Endodermal cell (in vitro differentiated cells): ENCODE results near the gene MYO18B. TPM values are rescaled to one million over a fixed set of nuclear protein-coding genes. Genes with fewer than 3 reads are reported as not detected.

Experiments
- DNase-seq: peaks from one replicate; pipeline ENCODE4 v3.0.0-alpha.2; 2017
- H3K27ac ChIP-seq: 2 replicates; pipeline ENCODE4 v1.5.1; 2013; ENCODE audit warnings: mild to moderate bottlenecking, low read depth, low read length, moderate library complexity
- H3K27me3 ChIP-seq: 2 replicates; pipeline ENCODE4 v1.6.1; 2013; ENCODE audit warnings: mild to moderate bottlenecking, low read length, moderate library complexity; ENCODE audit not compliant: insufficient read depth, control insufficient read depth, poor library complexity, severe bottlenecking
- H3K36me3 ChIP-seq: 2 replicates; pipeline ENCODE4 v1.7.0; 2013; ENCODE audit warnings: mild to moderate bottlenecking, low read length, moderate library complexity; ENCODE audit not compliant: control insufficient read depth, insufficient read depth
- H3K4me1 ChIP-seq: one replicate; pipeline ENCODE4 v1.7.0; 2013; ENCODE audit warnings: low read length; ENCODE audit not compliant: control insufficient read depth, insufficient read depth
- H3K4me3 ChIP-seq: 2 replicates; pipeline ENCODE4 v1.5.1; 2013; ENCODE audit warnings: mild to moderate bottlenecking, low read length, moderate library complexity
- H3K9ac ChIP-seq: 2 replicates; pipeline ENCODE4 v1.6.1; 2013; ENCODE audit warnings: mild to moderate bottlenecking, low read length, moderate library complexity; ENCODE audit not compliant: poor library complexity, severe bottlenecking; ENCODE audit errors: extremely low read depth
- H3K9me3 ChIP-seq: 2 replicates; pipeline ENCODE4 v1.6.1; 2013; ENCODE audit warnings: mild to moderate bottlenecking, low read length, moderate library complexity; ENCODE audit not compliant: control insufficient read depth
- H3K27ac Mint-ChIP-seq: 2 replicates; pipeline ENCODE4 v1.8.0; 2020; ENCODE audit warnings: mixed read lengths
- H3K27me3 Mint-ChIP-seq: 2 replicates; pipeline ENCODE4 v1.8.0; 2021; ENCODE audit warnings: mild to moderate bottlenecking, mixed read lengths; ENCODE audit not compliant: insufficient read depth
- H3K36me3 Mint-ChIP-seq: 2 replicates; pipeline ENCODE4 v1.8.0; 2020; ENCODE audit warnings: low read depth, mixed read lengths
- H3K4me1 Mint-ChIP-seq: 2 replicates; pipeline ENCODE4 v1.8.0; 2020; ENCODE audit warnings: mixed read lengths
- H3K4me3 Mint-ChIP-seq: 2 replicates; pipeline ENCODE4 v1.8.0; 2020; ENCODE audit warnings: mild to moderate bottlenecking, moderate library complexity, mixed read lengths
- H3K9me3 Mint-ChIP-seq: 2 replicates; pipeline ENCODE4 v1.8.0; 2020; ENCODE audit warnings: mild to moderate bottlenecking, mixed read lengths
- WGBS, 2 experiments: methylation state at CpG; one replicate each; pipeline versions ENCODE4 v1.1.5 to v1.1.7; 2013; ENCODE audit warnings: missing lambda C conversion rate in 2 of 2, mixed read lengths in 1 of 2; ENCODE audit not compliant: insufficient coverage in 1 of 2, insufficient read length in 1 of 2; 5-methylcytosine and 5-hydroxymethylcytosine counted together
- total RNA-seq, 2 donors: library from RNA; stranded (reverse); fragmentation: NEBNext Ultra II Directional in 1 of 2; extraction: Animal tissue kit (Norgen Biotek cat#: 25700) in 1 of 2; gene quantifications; 2 replicates in 1 of 2; 3 replicates in 1 of 2; pipeline ENCODE4 v1.2.1, GENCODE V29; 2021
- TF ChIP-seq, protein P1 (sequence below): fragments of 200-600 bp; sonication (generic); conservative IDR thresholded peaks from 2 replicates; pipeline ENCODE4 v1.5.0; 2021; ENCODE audit warnings: antibody characterized with exemption, mild to moderate bottlenecking

MYO18B gene
- total RNA-seq, 2 donors from 2014 or later: 0.77 to 0.84 TPM

DNA sequence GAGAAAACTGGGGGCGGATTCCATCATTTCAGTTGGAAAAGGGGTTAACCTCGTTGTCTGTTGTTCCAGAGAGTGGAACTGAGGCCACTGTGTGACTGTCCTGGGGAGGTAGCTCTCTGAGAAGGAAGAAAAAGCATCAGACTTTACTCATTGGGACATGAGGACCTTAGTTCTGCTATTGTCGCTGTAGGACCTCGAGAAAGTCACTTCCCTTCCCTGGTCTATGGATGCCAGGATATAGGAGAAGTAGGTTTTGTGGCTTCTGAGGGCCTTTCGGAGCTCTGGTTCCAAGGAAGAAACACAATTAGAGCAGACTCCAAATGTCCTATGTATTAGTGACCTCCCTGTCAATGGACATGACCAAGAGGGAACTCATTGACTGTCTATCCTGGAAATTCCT lies 6.2 kb downstream of the MYO18B start:
- Histone ChIP-seq H3K27ac (no peak overlapping the region), H3K4me1 (peaks cover 2% of the 10 kb centered on the region), H3K4me3 (no peak overlapping the region), H3K9ac (no peak overlapping the region), H3K36me3 (no peaks in the 10 kb centered on the region), H3K27me3 (no peaks in the 10 kb centered on the region), H3K9me3 (no peaks in the 10 kb centered on the region)
- H3K4me1 Mint-ChIP-seq: peaks cover 2% of the 10 kb centered on the region
- peaks cover under 1% of the 10 kb centered on the region for H3K9me3 Mint-ChIP-seq
- no peaks in the 10 kb centered on the region for H3K36me3 Mint-ChIP-seq
- no peak overlapping the region for H3K27ac Mint-ChIP-seq
- H3K27me3 Mint-ChIP-seq: peaks cover 9% of the 10 kb centered on the region
- no peak overlapping the region for H3K4me3 Mint-ChIP-seq
- 92 to 100% methylated on average over 3 to 5 of the region's 5 CpGs for WGBS, 2 experiments
- DNase-seq: no peak
- TF ChIP-seq, protein P1, sequence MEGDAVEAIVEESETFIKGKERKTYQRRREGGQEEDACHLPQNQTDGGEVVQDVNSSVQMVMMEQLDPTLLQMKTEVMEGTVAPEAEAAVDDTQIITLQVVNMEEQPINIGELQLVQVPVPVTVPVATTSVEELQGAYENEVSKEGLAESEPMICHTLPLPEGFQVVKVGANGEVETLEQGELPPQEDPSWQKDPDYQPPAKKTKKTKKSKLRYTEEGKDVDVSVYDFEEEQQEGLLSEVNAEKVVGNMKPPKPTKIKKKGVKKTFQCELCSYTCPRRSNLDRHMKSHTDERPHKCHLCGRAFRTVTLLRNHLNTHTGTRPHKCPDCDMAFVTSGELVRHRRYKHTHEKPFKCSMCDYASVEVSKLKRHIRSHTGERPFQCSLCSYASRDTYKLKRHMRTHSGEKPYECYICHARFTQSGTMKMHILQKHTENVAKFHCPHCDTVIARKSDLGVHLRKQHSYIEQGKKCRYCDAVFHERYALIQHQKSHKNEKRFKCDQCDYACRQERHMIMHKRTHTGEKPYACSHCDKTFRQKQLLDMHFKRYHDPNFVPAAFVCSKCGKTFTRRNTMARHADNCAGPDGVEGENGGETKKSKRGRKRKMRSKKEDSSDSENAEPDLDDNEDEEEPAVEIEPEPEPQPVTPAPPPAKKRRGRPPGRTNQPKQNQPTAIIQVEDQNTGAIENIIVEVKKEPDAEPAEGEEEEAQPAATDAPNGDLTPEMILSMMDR: no peak

GRCh38 chr22:25748704-25749103 lies 6.7 kb downstream of the MYO18B start:
- peaks cover 5% of the 10 kb centered on the region for H3K9me3 Mint-ChIP-seq
- DNase-seq: no peak
- peaks cover 10% of the 10 kb centered on the region for H3K27me3 Mint-ChIP-seq
- no peak overlapping the region for H3K9ac ChIP-seq
- no peaks in the 10 kb centered on the region for H3K9me3 ChIP-seq
- H3K36me3 Mint-ChIP-seq: no peaks in the 10 kb centered on the region
- no peak overlapping the region for H3K27ac ChIP-seq
- no peaks in the 10 kb centered on the region for H3K27me3 ChIP-seq
- peaks cover 2% of the 10 kb centered on the region for H3K4me1 ChIP-seq
- peaks cover 2% of the 10 kb centered on the region for H3K4me1 Mint-ChIP-seq
- H3K4me3 ChIP-seq: no peak overlapping the region
- H3K4me3 Mint-ChIP-seq: no peak overlapping the region
- WGBS, 2 experiments: 83 to 96% methylated on average over 1 to 2 of the region's 2 CpGs
- TF ChIP-seq, protein P1: no peak
- H3K36me3 ChIP-seq: no peaks in the 10 kb centered on the region
- no peak overlapping the region for H3K27ac Mint-ChIP-seq

DNA sequence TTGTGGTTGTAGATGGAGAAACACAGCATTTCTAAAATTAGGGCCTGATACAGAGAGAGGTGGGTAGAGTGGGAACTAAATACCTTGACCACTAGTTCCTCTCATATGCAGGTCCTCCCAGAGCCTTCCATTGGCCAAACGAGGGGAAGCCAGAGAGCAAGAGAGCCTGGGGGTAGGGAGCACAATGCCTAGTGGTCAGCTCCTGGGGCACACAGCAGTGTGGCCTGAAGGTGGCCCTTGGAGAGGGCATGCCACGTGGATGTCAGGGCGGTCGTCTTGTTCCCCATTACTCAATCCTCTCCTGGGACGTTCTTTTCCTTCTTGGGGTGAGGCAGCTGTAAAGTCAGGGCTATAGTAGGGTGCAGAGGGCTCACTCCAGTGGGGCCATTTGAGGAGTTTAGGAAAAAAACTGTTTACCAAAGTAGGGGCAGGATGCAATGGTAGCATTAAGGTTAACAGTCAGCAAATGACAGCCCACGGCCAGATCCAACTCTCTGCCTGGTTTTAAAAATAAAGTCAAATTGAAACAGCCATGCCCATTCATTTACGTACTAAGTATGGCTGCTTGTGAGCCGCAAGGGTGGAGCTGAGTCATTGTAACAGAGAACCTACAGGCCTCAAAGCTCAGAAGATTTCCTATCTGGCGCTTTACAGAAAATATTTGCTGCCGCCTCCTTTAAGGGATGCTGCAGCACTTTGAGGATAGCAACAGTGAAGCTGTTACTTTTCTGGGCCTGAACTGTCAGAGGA lies 7.6 kb downstream of the MYO18B start:
- no peak overlapping the region for H3K27ac ChIP-seq
- TF ChIP-seq, protein P1: no peak
- WGBS, 2 experiments: 92 to 94% methylated on average over 8 to 10 of the region's 10 CpGs
- no peak for DNase-seq
- H3K27me3 ChIP-seq: no peaks in the 10 kb centered on the region
- Mint-ChIP-seq H3K27me3 (peaks cover 12% of the 10 kb centered on the region), H3K4me3 (no peak overlapping the region), H3K27ac (no peak overlapping the region), H3K9me3 (peaks cover 9% of the 10 kb centered on the region), H3K4me1 (peaks cover 2% of the 10 kb centered on the region), H3K36me3 (no peaks in the 10 kb centered on the region)
- H3K9me3 ChIP-seq: no peaks in the 10 kb centered on the region
- no peaks in the 10 kb centered on the region for H3K36me3 ChIP-seq
- peaks cover 2% of the 10 kb centered on the region for H3K4me1 ChIP-seq
- H3K9ac ChIP-seq: no peak overlapping the region
- no peak overlapping the region for H3K4me3 ChIP-seq
